Esophagus muscularis mucosa (tissue), 4 donors: ENCODE measurements around the gene PCDHA5. TPM values are rescaled to one million over a fixed set of nuclear protein-coding genes. Genes with fewer than 3 reads are reported as not detected.
A peak's percentile ranks its signal among the peaks of the same experiment; 100 is the strongest.
"Not testable (repeated sequence)": the region's sequence is repeated elsewhere in the genome, so short reads cannot be mapped to it uniquely, and the experiment has no call there.

Source experiments
- DNase-seq: peaks from one replicate; pipeline ENCODE4 v3.0.0-alpha.2; 2017; ENCODE audit errors: extremely low spot score
- H3K27ac ChIP-seq, 4 donors: fragments of 200-600 bp; sonication (generic); replicated peaks in 1 of 4; 1 replicate in 3 of 4; 2 replicates in 1 of 4; pipeline ENCODE4 v1.5.1; 2016 to 2019; ENCODE audit warnings: mild to moderate bottlenecking in 1 of 4
- H3K27me3 ChIP-seq, 4 donors: fragments of 200-600 bp; sonication (generic); one replicate each; pipeline versions ENCODE4 v1.5.1 to v1.6.0; 2016 to 2019
- H3K36me3 ChIP-seq, 4 donors: fragments of 200-600 bp; sonication (generic); one replicate each; pipeline ENCODE4 v1.5.1; 2016 to 2019
- H3K4me1 ChIP-seq, 4 donors: fragments of 200-600 bp; sonication (generic); one replicate each; pipeline ENCODE4 v1.5.1; 2016 to 2019
- H3K4me3 ChIP-seq, 4 donors: fragments of 200-600 bp; sonication (generic); 1 replicate in 2 of 4; 2 replicates in 2 of 4; pipeline ENCODE4 v1.5.1; 2016 to 2019; ENCODE audit warnings: mild to moderate bottlenecking in 4 of 4, moderate library complexity in 1 of 4
- H3K9me3 ChIP-seq, 4 donors: fragments of 200-600 bp; sonication (generic); 1 replicate in 3 of 4; 2 replicates in 1 of 4; pipeline ENCODE4 v1.5.1; 2016 to 2019
- EP300 ChIP-seq: sonication (generic); formaldehyde crosslinking; IDR thresholded peaks from one replicate; pipeline ENCODE4 v1.6.1; 2017; ENCODE audit warnings: antibody characterized with exemption
- POLR2A ChIP-seq: fragments of 450-650 bp; IDR thresholded peaks from one replicate; pipeline ENCODE4 v1.6.1; 2017; ENCODE audit warnings: antibody characterized with exemption, moderate library complexity, mild to moderate bottlenecking, low read depth
- POLR2AphosphoS5 ChIP-seq, 2 donors: sonication (generic); formaldehyde crosslinking; IDR thresholded peaks; one replicate each; pipeline ENCODE4 v1.6.1; 2017; ENCODE audit warnings: antibody characterized with exemption in 2 of 2
- WGBS: methylation state at CpG from one replicate; pipeline ENCODE4 v1.1.5; 2018; 5-methylcytosine and 5-hydroxymethylcytosine counted together
- intact Hi-C: fragments of 100-400 bp; cut with DNase I; formaldehyde crosslinking; loops from one replicate; pipeline ENCODE4 v1.15.1; 2023
- total RNA-seq, 4 donors: library from RNA; depleted of rRNA; stranded (reverse); fragments of >200 nt; gene quantifications; one replicate each; pipeline versions ENCODE4 v1.1.0 to v1.2.1, GENCODE V29; 2016
- TF ChIP-seq, protein P1 (sequence below), 3 experiments: fragments of 200-600 bp in 2 of 3; fragments of 450-650 bp in 1 of 3; sonication (generic) in 2 of 3; IDR thresholded peaks; one replicate each; pipeline ENCODE4 v1.5.1; 2017 to 2019; ENCODE audit warnings: antibody characterized with exemption in 3 of 3, mild to moderate bottlenecking in 2 of 3, moderate library complexity in 1 of 3

Gene PCDHA5
- total RNA-seq, 4 donors from 2014 or later = 0.17 to 0.69 (median 0.30) TPM

GRCh38 chr5:140828362-140828737 lies 6.9 kb downstream of the PCDHA5 start:
- H3K27me3 ChIP-seq = peaks cover 0 to 74% (median 11%) of the 10 kb centered on the region in 4 donors
- peak overlapping the region; percentile 1 to 48 (median 20) for H3K4me3 ChIP-seq
- intact Hi-C loops = no loop called here
- no peak for DNase-seq
- no peaks in the 10 kb centered on the region for H3K36me3 ChIP-seq
- WGBS = 33% methylated on average over 9 of the region's 18 CpGs
- peaks cover 0 to 40% (median 32%) of the 10 kb centered on the region in 4 donors for H3K9me3 ChIP-seq
- no peaks in the 10 kb centered on the region for H3K4me1 ChIP-seq
- no peak overlapping the region for H3K27ac ChIP-seq
- no peak for TF ChIP-seq EP300
- TF ChIP-seq, protein P1, sequence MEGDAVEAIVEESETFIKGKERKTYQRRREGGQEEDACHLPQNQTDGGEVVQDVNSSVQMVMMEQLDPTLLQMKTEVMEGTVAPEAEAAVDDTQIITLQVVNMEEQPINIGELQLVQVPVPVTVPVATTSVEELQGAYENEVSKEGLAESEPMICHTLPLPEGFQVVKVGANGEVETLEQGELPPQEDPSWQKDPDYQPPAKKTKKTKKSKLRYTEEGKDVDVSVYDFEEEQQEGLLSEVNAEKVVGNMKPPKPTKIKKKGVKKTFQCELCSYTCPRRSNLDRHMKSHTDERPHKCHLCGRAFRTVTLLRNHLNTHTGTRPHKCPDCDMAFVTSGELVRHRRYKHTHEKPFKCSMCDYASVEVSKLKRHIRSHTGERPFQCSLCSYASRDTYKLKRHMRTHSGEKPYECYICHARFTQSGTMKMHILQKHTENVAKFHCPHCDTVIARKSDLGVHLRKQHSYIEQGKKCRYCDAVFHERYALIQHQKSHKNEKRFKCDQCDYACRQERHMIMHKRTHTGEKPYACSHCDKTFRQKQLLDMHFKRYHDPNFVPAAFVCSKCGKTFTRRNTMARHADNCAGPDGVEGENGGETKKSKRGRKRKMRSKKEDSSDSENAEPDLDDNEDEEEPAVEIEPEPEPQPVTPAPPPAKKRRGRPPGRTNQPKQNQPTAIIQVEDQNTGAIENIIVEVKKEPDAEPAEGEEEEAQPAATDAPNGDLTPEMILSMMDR (IDR thresholded peaks at IDR 0.05) = no peak
- TF ChIP-seq POLR2A = no peak
- TF ChIP-seq POLR2AphosphoS5 (IDR thresholded peaks at IDR 0.05) = no peak

GRCh38 chr5:140829511-140830501 lies 8.4 kb downstream of the PCDHA5 start:
- Histone ChIP-seq H3K27me3 (peaks cover 0 to 72% (median 16%) of the 10 kb centered on the region in 4 donors), H3K9me3 (peaks cover 0 to 41% (median 36%) of the 10 kb centered on the region in 4 donors)
- H3K4me1 ChIP-seq, H3K36me3 ChIP-seq, intact Hi-C loops, H3K27ac ChIP-seq, DNase-seq, H3K4me3 ChIP-seq: not testable (repeated sequence)
- WGBS = 42% methylated on average over 82 of the region's 106 CpGs

DNA sequence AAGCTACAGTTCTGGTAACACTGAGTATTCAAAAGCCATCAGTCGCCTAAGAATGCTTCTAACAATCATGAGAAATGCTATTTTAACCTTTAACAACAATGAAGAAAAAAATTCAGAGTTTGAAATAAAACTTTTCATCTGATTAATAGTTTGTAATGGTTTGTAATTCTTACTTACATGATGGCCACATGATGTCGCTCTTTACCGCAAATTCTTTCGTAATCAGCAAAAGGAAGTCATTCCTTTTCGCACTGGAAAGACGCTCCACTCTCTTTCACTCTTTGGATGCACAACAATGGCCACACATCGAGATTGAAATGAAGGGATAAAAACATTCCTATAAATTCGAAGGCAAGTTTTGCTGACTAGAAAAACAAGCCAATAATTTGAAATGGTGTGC lies 12.6 kb downstream of the PCDHA5 start, which contains the start of gene PCDHA7:
PCDHA7 (plus strand) TSS at position 277 of the 400 bp plus-strand sequence; CDS start at position 392, 115 bp downstream.
- H3K27ac ChIP-seq = no peak within 1 kb of the TSS
- H3K36me3 ChIP-seq = no peaks in the 10 kb centered on the region
- no peak for DNase-seq
- peak within 1 kb of the TSS; percentile 11 to 36 (median 22) for H3K4me3 ChIP-seq
- peaks cover 0 to 49% (median 42%) of the 10 kb centered on the region in 4 donors for H3K9me3 ChIP-seq
- no peaks in the 10 kb centered on the region for H3K4me1 ChIP-seq
- intact Hi-C loops = no loop called here
- TF ChIP-seq POLR2AphosphoS5 (IDR thresholded peaks at IDR 0.05) (no peak), EP300 (no peak), POLR2A (no peak)
- TF ChIP-seq, protein P1 (IDR thresholded peaks at IDR 0.05) = no peak
- 12% methylated on average over 8 of the region's 8 CpGs for WGBS
- H3K27me3 ChIP-seq = peaks cover 0 to 71% (median 7%) of the 10 kb centered on the region in 4 donors

DNA sequence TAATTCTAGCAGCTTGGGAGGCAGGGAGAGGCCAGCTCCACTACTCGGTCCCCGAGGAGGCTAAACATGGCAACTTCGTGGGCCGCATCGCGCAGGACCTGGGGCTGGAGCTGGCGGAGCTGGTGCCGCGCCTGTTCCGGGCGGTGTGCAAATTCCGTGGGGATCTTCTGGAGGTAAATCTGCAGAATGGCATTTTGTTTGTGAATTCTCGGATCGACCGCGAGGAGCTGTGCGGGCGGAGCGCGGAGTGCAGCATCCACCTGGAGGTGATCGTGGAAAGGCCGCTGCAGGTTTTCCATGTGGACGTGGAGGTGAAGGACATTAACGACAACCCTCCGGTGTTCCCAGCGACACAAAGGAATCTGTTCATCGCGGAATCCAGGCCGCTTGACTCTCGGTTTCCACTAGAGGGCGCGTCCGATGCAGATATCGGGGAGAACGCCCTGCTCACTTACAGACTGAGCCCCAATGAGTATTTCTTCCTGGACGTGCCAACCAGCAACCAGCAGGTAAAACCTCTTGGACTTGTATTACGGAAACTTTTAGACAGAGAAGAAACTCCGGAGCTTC lies 13.1 kb downstream of the PCDHA5 start:
- DNase-seq, H3K36me3 ChIP-seq, H3K4me1 ChIP-seq, H3K27ac ChIP-seq, intact Hi-C loops: not testable (repeated sequence)
- Histone ChIP-seq H3K27me3 (peaks cover 0 to 71% (median 7%) of the 10 kb centered on the region in 4 donors), H3K4me3 (peak overlapping the region; percentile 11 to 36 (median 22)), H3K9me3 (peaks cover 0 to 43% (median 38%) of the 10 kb centered on the region in 4 donors)
- WGBS = 28% methylated on average over 25 of the region's 38 CpGs

GRCh38 chr5:140835622-140836510 lies 14.5 kb downstream of the PCDHA5 start:
- Histone ChIP-seq H3K36me3 (no peaks in the 10 kb centered on the region), H3K4me3 (no peak overlapping the region), H3K27me3 (peaks cover 0 to 72% (median 6%) of the 10 kb centered on the region in 4 donors), H3K4me1 (no peaks in the 10 kb centered on the region), H3K9me3 (peaks cover 0 to 35% (median 33%) of the 10 kb centered on the region in 4 donors), H3K27ac (no peak overlapping the region)
- TF ChIP-seq EP300 = no peak
- TF ChIP-seq, protein P1 (IDR thresholded peaks at IDR 0.05) = no peak
- no peak for TF ChIP-seq POLR2AphosphoS5 (IDR thresholded peaks at IDR 0.05)
- TF ChIP-seq POLR2A = no peak
- intact Hi-C loops = no loop called here
- peak; percentile 47 for DNase-seq
- 52% methylated on average over 44 of the region's 103 CpGs for WGBS
